PC-3 (cell line): ENCODE data around the gene AMMECR1.

Source experiments
- EZH2phosphoT487 ChIP-seq: fragments of 300-600 bp; sonication (generic); IDR thresholded peaks from 2 replicates; pipeline ENCODE4 v1.6.1; 2018; ENCODE audit warnings: mild to moderate bottlenecking, antibody characterized with exemption, low read length, borderline replicate concordance
- TF ChIP-seq, protein P1 (sequence below): fragments of 300-600 bp; sonication (generic); conservative IDR thresholded peaks from 2 replicates; pipeline ENCODE4 v1.5.1; 2017; ENCODE audit warnings: antibody characterized with exemption, low read depth, mild to moderate bottlenecking, low read length

DNA sequence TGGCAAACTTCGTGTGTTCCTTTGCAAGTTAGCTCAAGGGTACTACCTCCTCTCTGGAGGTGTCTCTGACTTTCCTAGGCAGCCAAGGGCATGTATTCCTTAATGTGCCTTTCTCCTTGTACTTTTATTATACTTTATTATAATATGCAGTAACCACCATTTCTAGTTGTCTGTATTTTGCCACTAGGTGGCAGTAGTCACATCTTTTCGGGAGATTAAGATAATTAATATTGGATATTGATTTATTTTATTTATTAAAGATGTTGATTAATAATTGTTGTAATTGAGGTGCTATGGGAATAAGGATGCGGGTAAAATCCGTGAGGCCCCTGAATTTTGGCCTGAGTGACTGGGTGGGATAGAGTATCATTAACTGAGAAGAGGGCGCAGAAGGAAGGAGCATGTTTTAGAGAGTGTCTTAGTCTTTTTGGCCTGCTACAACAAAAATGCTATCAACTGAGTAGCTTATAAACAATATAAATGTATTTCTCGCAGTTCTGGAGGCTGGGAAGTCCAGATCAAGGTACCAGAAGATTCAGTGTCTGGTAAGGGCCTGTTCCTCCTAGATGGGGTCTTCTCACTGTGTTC is 161.6 kb downstream of the AMMECR1 start:
- TF ChIP-seq, protein P1, sequence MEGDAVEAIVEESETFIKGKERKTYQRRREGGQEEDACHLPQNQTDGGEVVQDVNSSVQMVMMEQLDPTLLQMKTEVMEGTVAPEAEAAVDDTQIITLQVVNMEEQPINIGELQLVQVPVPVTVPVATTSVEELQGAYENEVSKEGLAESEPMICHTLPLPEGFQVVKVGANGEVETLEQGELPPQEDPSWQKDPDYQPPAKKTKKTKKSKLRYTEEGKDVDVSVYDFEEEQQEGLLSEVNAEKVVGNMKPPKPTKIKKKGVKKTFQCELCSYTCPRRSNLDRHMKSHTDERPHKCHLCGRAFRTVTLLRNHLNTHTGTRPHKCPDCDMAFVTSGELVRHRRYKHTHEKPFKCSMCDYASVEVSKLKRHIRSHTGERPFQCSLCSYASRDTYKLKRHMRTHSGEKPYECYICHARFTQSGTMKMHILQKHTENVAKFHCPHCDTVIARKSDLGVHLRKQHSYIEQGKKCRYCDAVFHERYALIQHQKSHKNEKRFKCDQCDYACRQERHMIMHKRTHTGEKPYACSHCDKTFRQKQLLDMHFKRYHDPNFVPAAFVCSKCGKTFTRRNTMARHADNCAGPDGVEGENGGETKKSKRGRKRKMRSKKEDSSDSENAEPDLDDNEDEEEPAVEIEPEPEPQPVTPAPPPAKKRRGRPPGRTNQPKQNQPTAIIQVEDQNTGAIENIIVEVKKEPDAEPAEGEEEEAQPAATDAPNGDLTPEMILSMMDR, result peak; percentile 54
- TF ChIP-seq EZH2phosphoT487, result no peak
